ENCODE results near the gene SPON1.
A peak's percentile ranks its signal among the peaks of the same experiment; 100 is the strongest.
"Not testable (repeated sequence)": the region's sequence is repeated elsewhere in the genome, so short reads cannot be mapped to it uniquely, and the experiment has no call there.

The SPON1 gene

DNA sequence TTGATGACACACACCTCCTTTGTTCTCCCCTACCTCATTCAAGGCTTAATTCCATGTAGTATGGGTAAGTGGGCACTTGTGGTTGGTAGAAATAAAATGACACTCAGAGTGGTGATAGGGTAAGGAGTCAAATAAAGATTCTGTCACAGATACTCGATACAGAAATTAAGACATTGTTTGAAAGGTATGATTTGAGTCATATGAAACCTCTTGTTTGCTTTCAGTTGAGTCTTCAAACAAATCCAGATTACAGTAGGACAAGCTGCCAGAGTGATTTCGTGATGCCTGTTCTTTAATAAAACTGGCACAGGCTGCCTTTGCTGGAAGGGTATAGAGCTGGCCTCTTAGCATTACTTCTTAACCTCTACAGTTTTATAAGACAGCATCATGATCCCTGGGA is 182.4 kb downstream of the SPON1 start:
- DNase-seq (ENCODE audit: low read depth, low spot score) = no peak
- H3K4me3 ChIP-seq (ENCODE audit: low read length) = no peak overlapping the region

DNA sequence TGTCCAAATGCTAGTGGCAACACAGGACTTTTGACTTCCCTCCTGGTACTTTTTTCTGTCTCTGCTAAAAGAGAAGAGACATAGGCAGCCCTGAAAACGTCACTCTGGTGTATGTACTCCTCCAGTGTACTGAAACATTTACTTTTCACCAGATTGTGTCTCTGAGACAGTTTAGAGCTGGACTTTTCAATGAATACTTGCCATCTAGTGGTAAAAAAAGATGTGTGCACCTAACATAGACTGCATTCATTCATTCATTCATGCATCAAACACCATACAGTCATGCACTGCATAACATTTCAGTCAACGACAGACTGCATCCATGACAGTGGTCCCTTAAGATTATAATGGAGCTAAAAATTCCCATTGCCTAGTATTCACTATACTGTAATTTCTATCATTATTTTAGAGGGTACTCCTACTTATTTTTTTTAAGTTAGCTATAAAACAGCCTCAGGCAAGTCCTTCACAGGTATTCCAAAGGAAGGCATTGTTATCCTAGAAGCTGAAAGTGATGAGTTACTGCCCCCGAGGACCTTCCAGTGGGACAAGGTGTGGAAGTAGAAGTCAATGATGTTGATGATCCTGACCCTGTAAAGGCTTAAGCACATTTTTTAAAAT is 186.2 kb downstream of the SPON1 start:
- peak; percentile 47 for DNase-seq (ENCODE audit: low read depth, low spot score)

DNA sequence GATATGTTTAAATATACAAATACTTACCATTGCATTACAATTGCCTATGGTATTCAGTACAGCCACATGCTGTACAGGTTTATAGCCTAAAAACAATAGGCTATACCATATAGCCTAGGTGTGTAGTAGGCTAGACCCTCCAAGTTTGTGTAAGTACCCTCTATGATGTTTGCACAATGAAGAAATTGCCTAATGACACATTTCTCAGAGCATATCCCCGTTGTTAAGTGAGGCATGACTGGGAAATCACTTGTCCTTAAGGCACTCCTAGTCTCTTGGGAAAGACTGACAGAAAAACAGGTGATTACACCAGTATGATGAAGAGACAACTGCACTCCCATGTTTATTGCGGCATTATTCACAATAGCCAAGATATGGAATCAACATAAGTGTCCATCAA is 187.2 kb downstream of the SPON1 start:
- no peak overlapping the region for H3K4me3 ChIP-seq (ENCODE audit: low read length)
- no peak for DNase-seq (ENCODE audit: low read depth, low spot score)

More for the DNA sequence above, 186.2 kb downstream of the SPON1 start:
- no peak overlapping the region for H3K4me3 ChIP-seq (ENCODE audit: low read length)

DNA sequence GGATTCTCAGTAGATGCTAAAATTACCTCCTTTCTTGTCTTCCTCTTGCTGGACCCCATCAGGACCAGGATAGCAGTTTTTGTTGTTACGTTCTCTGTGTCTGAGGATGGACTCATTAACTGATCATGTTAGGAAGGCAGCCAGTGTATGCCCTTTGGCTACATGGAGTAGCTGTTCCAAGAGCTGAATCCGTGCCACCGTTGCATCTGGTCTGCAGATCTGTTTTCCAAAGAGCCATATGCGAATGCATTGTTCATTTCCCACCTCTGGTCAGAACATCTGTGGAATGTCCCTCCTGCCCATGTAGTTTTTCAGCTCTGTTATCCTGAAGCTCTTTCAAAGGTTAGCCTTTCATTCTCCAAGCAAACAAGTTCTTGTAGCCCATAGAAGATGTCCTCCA is 188.4 kb downstream of the SPON1 start:
- DNase-seq (ENCODE audit: low read depth, low spot score) = no peak
- no peak overlapping the region for H3K4me3 ChIP-seq (ENCODE audit: low read length)

DNA sequence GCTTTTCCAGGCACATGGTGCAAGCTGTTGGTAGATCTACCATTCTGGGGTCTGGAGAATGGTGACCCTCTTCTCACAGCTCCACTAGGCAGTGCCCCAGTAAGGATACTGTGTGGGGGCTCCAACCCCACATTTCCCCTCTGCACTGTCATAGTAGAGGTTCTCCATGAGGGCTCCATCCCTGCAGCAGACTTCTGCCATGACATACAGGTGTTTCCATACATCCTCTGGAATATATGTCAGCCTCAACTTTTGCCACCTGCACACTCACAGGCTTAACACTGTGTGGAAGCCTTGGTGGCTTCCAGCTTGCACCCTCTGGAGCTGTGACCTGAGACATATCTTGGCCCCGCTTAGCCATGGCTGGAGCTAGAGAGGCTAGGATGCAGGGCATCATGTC is 191.6 kb downstream of the SPON1 start:
- DNase-seq (ENCODE audit: low read depth, low spot score) = not testable (repeated sequence)

DNA sequence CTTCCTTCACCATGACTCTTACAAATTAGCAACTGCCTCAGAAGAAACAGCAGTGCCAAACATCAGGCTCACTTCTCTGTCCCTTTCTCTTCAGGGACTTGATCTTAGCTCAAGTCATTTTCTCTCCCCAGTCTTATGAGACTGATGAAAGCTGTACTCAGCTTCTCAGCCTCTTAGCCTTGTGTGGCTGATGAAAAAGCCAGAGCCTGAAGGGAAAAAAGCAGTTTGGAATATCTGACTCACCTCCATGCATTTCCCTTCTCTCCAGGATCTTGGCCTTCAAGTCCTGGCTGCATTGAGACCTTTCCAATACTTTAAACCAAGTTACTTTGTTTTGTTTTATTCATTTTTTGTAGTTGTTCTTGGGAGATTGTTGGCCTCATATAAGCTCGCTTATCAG is 195.9 kb downstream of the SPON1 start:
- no peak overlapping the region for H3K4me3 ChIP-seq (ENCODE audit: low read length)
- no peak for DNase-seq (ENCODE audit: low read depth, low spot score)

More for the DNA sequence above, 191.6 kb downstream of the SPON1 start:
- not testable (repeated sequence) for H3K4me3 ChIP-seq (ENCODE audit: low read length)

DNA sequence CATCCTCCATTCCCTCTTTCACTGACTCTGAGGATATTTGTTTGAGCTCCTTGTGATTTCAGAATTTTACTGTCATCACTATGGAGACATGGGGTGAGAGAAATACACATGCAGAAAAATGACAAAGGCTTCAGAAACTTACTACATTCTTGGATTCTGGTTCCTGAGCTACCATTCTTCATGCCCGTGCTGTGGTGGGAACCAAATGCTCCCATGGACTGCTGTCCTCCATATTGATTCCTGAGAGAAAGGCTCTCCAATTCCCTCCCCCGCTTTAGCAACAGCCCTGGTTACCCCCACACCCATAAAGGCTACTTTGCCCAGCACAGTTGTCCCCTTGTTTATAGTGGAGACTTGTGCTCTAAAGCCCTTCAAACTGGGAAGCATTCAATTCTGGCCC is 201.1 kb downstream of the SPON1 start:
- no peak overlapping the region for H3K4me3 ChIP-seq (ENCODE audit: low read length)
- DNase-seq (ENCODE audit: low read depth, low spot score) = no peak

DNA sequence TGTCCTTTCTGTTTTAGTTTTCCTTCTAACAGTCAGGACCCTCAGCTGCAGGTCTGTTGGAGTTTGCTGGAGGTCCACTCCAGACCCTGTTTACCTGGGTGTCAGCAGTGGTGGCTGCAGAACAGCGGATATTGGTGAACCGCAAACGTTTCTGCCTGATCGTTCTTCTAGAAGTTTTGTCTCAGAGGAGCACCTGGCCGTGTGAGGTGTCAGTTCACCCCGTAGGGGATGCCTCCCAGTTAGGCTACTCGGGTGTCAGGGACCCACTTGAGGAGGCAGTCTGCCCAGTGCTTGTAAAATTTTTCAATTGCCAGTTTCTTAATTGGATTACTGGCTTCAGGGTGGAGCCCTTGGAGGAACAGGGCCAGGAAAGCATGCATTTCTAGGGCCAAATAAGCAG is 211.2 kb downstream of the SPON1 start:
- not testable (repeated sequence) for H3K4me3 ChIP-seq (ENCODE audit: low read length); DNase-seq (ENCODE audit: low read depth, low spot score)

DNA sequence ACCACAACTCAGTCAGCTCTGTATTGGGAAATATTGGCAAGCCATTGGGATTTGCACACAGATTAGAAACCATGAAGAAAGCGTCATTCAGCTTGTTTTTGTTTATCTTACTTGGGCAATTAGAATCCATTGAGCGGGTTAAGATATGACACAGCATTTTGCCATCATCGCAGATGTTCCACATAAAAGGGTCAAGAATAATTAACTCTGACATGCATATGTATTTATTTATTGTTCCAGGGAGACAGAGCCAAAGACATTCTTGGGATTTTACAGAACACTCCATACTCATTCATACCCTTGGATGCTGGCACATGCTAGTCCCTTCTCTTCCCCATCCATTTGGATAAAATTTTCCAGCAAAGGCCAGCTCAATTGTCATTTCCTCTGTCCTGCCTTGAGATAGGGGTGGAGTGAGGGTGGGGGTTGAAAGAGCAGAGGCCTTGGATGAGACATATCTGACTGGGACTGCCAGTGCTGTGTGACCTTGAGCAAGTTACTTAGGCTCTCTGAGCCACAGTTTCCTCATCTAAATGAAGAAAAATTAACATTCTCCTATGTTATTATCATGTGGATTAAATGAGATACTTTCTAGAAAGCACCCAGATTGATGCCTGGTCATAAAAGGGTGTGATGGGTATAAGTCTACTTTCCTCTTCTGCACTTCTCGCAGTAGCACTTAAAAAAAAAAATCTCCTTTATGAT is 216.7 kb downstream of the SPON1 start:
- H3K4me3 ChIP-seq (ENCODE audit: low read length) = no peak overlapping the region

DNA sequence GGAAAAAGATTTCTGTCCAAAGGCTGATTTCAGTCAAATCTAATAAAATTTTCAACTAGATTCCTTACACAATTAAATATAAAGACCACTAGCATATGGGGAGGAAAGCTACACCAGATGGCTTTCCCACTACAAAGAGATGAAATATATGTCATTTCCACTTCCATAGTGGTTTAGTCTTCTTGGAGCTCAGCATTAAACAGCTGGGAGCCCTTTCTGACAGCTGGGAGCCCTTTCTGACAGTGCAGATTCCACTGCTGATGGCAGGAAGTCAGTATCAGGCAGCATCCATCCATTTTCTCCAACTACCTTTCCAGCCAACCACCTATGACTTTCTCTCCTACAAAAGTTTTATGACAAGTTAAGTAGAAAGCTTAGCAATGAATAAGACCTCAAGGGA is 218.6 kb downstream of the SPON1 start:
- DNase-seq (ENCODE audit: low read depth, low spot score) = peak; percentile 8
- H3K4me3 ChIP-seq (ENCODE audit: low read length) = no peak overlapping the region

More for the DNA sequence above, 216.7 kb downstream of the SPON1 start:
- DNase-seq (ENCODE audit: low read depth, low spot score) = no peak

DNA sequence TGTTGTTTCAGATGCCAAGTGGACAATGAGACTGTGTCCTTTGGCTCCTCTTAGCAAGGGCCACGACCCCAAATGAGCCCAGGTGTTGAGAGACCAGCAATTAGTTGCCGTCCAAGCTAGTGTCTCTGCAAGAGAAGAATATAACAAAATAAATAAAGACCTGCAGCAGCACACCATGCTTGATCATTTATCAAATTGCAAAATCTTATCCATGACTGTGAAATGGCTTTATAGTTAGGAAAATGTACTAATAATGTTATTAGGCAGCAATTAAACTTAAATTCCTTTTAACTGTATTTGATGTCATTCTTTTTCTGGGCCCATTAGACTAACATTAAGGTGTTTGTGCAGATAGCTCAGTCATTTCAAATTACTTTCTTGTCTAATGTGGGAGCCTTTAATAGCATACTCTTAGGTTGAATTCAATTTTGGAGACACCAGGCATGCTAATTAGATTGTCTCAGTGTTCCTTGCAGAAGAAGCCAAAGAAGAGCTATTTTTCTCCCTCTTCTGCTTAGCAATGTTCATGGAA is 220.4 kb downstream of the SPON1 start:
- no peak overlapping the region for H3K4me3 ChIP-seq (ENCODE audit: low read length)
- no peak for DNase-seq (ENCODE audit: low read depth, low spot score)

DNA sequence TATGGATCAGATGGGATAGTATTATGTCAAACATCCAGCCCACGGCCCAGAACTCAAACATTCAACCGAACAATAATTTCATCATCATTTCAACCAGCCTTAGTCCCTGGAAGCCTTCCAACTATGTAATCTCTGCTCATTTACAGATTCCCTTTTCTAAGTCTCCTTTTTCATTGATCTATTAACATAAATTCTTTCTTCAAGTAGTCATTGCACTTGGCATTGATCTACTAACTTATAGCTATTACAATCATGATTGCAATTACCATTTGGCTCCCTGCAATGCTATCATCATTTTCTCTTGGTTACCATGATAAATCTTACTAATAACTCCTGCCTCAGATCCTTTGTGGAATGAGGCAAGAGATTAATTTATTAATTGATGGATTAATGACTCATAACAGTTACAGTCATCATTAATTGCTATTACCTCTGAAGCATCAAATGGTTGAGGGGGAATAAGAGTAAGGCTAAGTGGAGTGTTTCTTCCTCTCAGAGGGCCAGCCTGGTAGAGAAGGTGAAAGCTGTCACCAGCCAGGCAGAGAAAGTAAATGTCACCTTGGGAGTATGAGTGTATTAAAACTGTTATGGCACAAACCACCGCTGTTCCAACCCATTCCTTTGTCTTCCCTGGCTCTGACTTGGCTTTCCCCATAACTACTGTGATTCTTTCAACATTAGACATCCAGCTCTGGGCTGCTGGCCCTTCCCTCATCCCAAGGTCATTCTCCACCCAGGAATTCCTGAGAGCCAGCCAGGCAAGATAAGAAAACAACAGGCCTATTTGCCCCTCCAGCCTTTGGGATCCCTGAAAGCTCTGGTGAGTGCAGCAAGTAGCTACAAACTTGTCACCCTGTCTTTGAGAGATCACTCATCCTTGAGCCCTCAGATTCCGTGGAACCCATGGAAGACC is 221.8 kb downstream of the SPON1 start:
- no peak overlapping the region for H3K4me3 ChIP-seq (ENCODE audit: low read length)
- DNase-seq (ENCODE audit: low read depth, low spot score) = no peak

DNA sequence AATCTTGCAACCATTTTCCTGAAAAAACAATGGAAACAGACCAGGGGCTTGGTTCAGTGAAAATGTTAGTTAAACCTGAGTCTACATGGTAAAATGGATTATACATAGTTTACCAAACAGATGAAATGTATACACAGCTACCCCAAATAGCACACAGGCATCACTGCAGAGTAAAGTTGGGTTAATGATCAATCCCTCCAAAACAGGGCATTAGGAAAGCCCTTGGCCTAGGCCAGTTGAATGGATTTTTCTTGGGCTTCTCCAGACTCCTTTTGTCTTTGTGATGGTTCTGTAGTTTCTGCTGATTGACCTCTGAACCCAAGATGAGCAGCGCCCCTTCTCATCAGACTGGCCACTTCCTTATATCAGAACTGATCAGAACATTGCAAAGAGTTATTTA is 222.9 kb downstream of the SPON1 start:
- no peak overlapping the region for H3K4me3 ChIP-seq (ENCODE audit: low read length)
- no peak for DNase-seq (ENCODE audit: low read depth, low spot score)

DNA sequence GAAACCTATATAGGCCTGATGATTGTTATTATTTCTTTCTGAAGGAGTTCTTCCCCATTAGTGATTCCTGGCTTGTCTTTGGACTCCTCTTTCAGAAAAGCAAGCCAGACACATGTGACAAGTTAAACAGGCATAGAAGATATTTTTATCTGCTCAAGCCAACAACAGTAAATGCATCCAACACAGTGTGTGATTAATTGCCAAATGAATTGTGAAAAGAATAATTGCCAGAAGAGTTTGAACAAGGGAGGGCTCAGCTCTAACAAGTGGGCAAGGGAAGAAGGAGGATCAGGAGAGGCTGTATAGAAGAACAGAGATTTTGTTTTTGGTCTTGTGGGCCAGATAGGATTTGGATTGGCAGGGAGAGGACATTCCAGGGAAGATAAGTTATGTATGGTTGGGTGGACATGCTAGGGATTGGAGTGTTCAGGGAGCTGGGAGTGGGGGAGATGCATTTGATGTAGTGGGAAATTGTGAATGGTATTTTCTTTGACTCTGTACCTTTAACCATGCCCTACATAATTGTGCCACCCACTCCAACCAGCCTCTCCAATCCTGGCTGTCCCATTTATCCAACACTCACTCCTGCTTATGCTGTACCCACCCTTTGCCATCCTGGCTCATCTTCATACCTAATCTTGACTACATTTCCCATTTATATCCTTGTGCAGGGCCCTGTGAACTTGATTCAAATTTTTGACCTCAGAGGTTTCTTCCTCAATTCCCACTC is 223.7 kb downstream of the SPON1 start:
- DNase-seq (ENCODE audit: low read depth, low spot score) = no peak
- H3K4me3 ChIP-seq (ENCODE audit: low read length) = no peak overlapping the region

DNA sequence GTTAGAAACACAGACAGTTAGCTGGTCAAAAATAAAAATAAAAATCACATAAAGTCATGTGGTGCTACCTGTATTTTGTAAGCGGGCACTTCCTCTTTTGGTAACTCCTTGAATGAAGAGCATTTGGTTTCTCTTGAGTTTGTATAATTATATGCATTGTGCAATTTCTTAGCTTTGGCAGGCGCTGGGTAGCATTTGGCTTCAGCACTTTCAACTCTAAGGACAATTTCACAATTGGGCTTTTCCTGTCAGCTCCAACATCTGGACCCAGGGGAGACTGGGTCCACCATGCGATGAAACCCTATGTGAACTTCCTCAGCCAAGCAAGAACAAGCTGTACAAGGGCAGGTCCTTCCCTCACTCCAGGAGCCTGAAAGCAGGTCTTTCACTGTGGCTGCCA is 227.4 kb downstream of the SPON1 start:
- no peak overlapping the region for H3K4me3 ChIP-seq (ENCODE audit: low read length)
- DNase-seq (ENCODE audit: low read depth, low spot score) = no peak

DNA sequence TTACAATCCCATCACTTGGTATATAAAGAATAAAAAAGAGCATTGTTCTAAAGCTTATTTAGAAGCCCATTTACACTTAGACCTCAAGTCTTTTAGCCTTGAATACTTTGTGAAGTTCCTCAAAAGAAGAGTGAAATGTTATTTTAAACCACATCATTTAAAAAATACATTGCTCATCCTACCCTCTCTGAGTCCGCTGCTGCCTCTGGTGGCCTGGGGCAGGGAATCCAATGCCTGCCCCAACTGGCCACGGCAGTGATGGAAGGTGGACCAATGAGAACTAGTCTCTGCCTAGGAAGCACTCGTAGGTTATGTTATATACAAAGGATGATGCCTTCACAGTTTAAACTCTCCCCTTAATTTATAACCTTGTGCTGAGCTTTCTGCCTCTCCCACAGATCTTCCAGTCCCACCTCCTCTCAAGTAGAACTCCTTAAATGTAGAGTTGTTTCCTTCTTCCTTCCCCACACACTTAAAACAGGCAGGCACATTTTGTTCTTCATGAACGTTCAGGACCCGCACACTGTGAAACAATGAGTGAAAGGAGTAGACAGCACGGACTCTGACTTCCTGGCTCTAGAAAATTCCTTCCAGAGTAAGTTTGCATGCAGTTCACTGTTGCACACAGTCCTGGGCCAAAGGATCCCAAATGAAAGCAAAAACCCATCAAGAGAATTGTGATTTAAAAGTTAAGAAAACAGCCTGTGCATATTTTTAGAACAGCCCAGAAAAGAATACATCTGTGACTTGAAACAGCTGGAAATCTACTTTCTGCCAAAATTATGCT is 228.7 kb downstream of the SPON1 start:
- H3K4me3 ChIP-seq (ENCODE audit: low read length) = no peak overlapping the region
- DNase-seq (ENCODE audit: low read depth, low spot score) = no peak

DNA sequence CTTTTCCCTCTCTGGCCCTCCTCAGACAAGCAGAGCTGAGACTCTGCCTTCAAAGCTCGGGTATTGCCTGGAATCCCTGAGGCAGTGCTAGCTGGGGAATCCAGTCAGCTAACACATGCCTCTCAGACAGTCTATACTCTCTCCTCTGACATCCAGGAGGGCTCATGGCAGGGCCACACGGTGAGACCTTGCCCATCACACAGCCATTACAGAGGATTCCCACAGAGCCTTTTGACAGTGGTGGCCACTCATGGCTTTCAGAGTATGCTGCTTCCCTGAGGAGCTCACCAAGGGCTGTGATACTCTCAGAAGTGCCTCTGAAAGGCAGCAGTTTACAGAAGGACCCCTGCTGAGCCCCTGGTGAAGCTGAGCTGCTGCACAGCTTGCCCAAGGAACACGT is 231.1 kb downstream of the SPON1 start:
- H3K4me3 ChIP-seq (ENCODE audit: low read length) = no peak overlapping the region
- DNase-seq (ENCODE audit: low read depth, low spot score) = no peak

Data from Jurkat, Clone E6-1 (cell line).